KMS-11 (cell line): ENCODE data around the gene S1PR2.
"Not testable (repeated sequence)": the region's sequence is repeated elsewhere in the genome, so short reads cannot be mapped to it uniquely, and the experiment has no call there.

Experiments used
- H2AFZ ChIP-seq: fragments of 200-600 bp; sonication (generic); 2 replicates; pipeline ENCODE4 v1.6.1; 2016; ENCODE audit warnings: antibody characterized with exemption, mixed run types, low read depth
- H3K27ac ChIP-seq: fragments of 200-600 bp; sonication (generic); 2 replicates; pipeline ENCODE4 v1.6.1; 2016; ENCODE audit warnings: mild to moderate bottlenecking, mixed run types
- H3K27me3 ChIP-seq: fragments of 200-600 bp; sonication (generic); 2 replicates; pipeline ENCODE4 v1.6.1; 2017; ENCODE audit warnings: mild to moderate bottlenecking, low read depth, mixed run types, moderate library complexity; ENCODE audit not compliant: insufficient read depth
- H3K36me3 ChIP-seq: fragments of 200-600 bp; sonication (generic); 2 replicates; pipeline ENCODE4 v1.6.1; 2017; ENCODE audit warnings: mild to moderate bottlenecking, mixed run types; ENCODE audit not compliant: insufficient read depth
- H3K4me1 ChIP-seq: fragments of 200-600 bp; sonication (generic); 2 replicates; pipeline ENCODE4 v1.6.1; 2016; ENCODE audit warnings: mild to moderate bottlenecking, low read depth, mixed run types; ENCODE audit not compliant: poor library complexity, severe bottlenecking
- H3K4me2 ChIP-seq: fragments of 200-600 bp; sonication (generic); 2 replicates; pipeline ENCODE4 v1.7.0; 2016; ENCODE audit warnings: mild to moderate bottlenecking, mixed run types
- H3K4me3 ChIP-seq: fragments of 200-600 bp; sonication (generic); IDR thresholded peaks from 2 replicates; pipeline ENCODE4 v1.6.1; 2017; ENCODE audit warnings: low read depth, low read length, mixed read lengths; ENCODE audit not compliant: insufficient read depth
- H3K79me2 ChIP-seq: fragments of 200-600 bp; sonication (generic); 2 replicates; pipeline ENCODE4 v1.6.1; 2016; ENCODE audit warnings: low read depth, mixed run types; ENCODE audit not compliant: insufficient read depth
- H3K9ac ChIP-seq: fragments of 200-600 bp; sonication (generic); 2 replicates; pipeline ENCODE4 v1.6.1; 2016; ENCODE audit warnings: mild to moderate bottlenecking, mixed run types
- H4K20me1 ChIP-seq: fragments of 200-600 bp; sonication (generic); 2 replicates; pipeline ENCODE4 v1.6.1; 2016; ENCODE audit warnings: mild to moderate bottlenecking, mixed run types; ENCODE audit not compliant: insufficient read depth
- CTCF ChIP-seq: fragments of 200-600 bp; sonication (generic); conservative IDR thresholded peaks from 2 replicates; pipeline ENCODE4 v1.6.1; 2017; ENCODE audit warnings: low read depth, mild to moderate bottlenecking, antibody characterized with exemption, low read length, moderate library complexity, mixed read lengths

S1PR2 gene

GRCh38 chr19:10183926-10184325 lies 47.2 kb downstream of the S1PR2 start:
- TF ChIP-seq CTCF: no peak
- no peak overlapping the region for H3K4me2 ChIP-seq
- H3K27ac ChIP-seq: no peak overlapping the region
- peaks cover 49% of the 10 kb centered on the region for H4K20me1 ChIP-seq
- H2AFZ ChIP-seq: no peak overlapping the region
- no peak overlapping the region for H3K9ac ChIP-seq
- H3K27me3 ChIP-seq: no peaks in the 10 kb centered on the region
- no peak overlapping the region for H3K4me3 ChIP-seq
- H3K4me1 ChIP-seq: no peaks in the 10 kb centered on the region
- peaks cover 9% of the 10 kb centered on the region for H3K36me3 ChIP-seq
- H3K79me2 ChIP-seq: peaks cover 81% of the 10 kb centered on the region

DNA sequence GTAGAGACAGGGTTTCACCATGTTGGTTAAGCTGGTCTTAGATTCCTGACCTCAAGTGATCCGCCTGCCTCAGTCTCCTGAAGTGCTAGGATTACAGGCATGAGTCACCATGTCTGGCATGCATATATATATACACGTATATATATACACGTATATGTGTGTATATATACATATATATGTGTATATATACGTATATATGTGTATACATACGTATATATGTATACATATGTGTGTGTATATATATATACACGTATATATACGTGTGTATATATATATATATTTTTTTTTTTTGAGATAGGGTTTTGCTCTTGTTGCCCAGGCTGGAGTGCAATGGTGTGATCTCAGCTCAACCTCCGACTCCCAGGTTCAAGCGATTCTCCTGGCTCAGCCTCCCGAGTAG lies 48.3 kb downstream of the S1PR2 start:
- peaks cover 9% of the 10 kb centered on the region for H3K36me3 ChIP-seq
- no peaks in the 10 kb centered on the region for H3K4me1 ChIP-seq

GRCh38 chr19:10182076-10182475 lies 49.1 kb downstream of the S1PR2 start:
- no peak for TF ChIP-seq CTCF

More for the DNA sequence above, 48.3 kb downstream of the S1PR2 start:
- H2AFZ ChIP-seq: no peak overlapping the region
- H3K4me2 ChIP-seq: no peak overlapping the region
- no peak for TF ChIP-seq CTCF
- no peaks in the 10 kb centered on the region for H3K27me3 ChIP-seq
- no peak overlapping the region for H3K27ac ChIP-seq
- peaks cover 39% of the 10 kb centered on the region; the same call in 1 of the 2 replicates for H4K20me1 ChIP-seq
- H3K4me3 ChIP-seq: no peak overlapping the region
- peaks cover 70% of the 10 kb centered on the region for H3K79me2 ChIP-seq
- H3K9ac ChIP-seq: no peak overlapping the region

DNA sequence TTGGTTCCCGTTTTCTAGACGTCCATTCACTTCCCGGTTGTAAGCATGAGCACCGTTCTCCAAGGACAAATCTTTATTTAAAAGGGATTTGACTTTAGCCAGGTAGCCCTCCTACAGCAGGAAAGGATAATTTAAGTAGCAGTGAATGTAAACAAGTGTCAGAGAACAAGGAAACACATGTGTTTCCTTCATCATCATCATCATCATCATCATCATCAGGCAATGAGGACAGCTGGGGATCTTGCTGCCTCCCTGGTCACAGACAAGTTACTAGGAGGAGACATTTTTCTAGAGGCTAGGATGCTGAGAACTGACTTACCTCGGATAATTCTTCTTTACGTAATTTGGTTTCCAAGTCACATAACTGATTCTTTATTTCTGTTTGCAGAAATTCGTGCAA lies 50.7 kb downstream of the S1PR2 start:
- H3K4me3 ChIP-seq: no peak overlapping the region
- no peak for TF ChIP-seq CTCF
- no peak overlapping the region for H3K9ac ChIP-seq
- H4K20me1 ChIP-seq: 0 out of 2 replicates have a peak, but pooled peaks cover 19% of the 10 kb centered on the region
- no peak overlapping the region for H3K27ac ChIP-seq
- no peaks in the 10 kb centered on the region for H3K4me1 ChIP-seq
- no peak overlapping the region for H3K4me2 ChIP-seq
- H2AFZ ChIP-seq: no peak overlapping the region
- peaks cover 46% of the 10 kb centered on the region for H3K79me2 ChIP-seq
- no peaks in the 10 kb centered on the region for H3K27me3 ChIP-seq
- H3K36me3 ChIP-seq: peaks cover 17% of the 10 kb centered on the region

More at GRCh38 chr19:10182076-10182475, 49.1 kb downstream of the S1PR2 start:
- Histone ChIP-seq H2AFZ (no peak overlapping the region), H3K4me3 (no peak overlapping the region), H3K4me1 (no peaks in the 10 kb centered on the region), H3K79me2 (peaks cover 62% of the 10 kb centered on the region), H3K4me2 (no peak overlapping the region), H3K27me3 (no peaks in the 10 kb centered on the region), H3K27ac (no peak overlapping the region), H3K9ac (no peak overlapping the region), H4K20me1 (peaks cover 32% of the 10 kb centered on the region; the same call in 1 of the 2 replicates), H3K36me3 (peaks cover 12% of the 10 kb centered on the region)

DNA sequence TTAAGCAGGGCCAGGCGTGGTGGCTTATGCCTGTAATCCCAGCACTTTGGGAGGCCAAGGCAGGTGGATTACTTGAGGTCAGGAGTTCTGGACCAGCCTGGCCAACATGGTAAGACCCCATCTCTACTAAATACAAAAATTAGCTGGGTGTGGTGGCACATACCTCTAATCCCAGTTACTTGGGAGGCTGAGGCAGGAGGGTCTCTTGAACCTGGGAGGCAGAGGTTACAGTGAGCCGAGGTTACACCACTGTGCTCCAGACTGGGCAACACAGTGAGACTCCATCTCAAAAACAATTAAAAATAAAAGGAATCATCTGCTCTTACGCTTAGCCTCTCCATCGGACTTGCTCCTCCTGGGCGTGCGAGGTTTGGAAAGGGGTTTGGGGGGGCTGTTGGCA lies 51.1 kb downstream of the S1PR2 start:
- H3K9ac ChIP-seq, H2AFZ ChIP-seq, H3K4me1 ChIP-seq, H3K27ac ChIP-seq, H3K4me3 ChIP-seq, H3K27me3 ChIP-seq, H3K4me2 ChIP-seq: not testable (repeated sequence)
- Histone ChIP-seq H3K79me2 (peaks cover 42% of the 10 kb centered on the region), H4K20me1 (0 out of 2 replicates have a peak, but pooled peaks cover 17% of the 10 kb centered on the region), H3K36me3 (peaks cover 17% of the 10 kb centered on the region)
